Activated T-helper 1 cell treated with anti-CD3 and anti-CD28 coated beads, Interleukin-2, amount 50 U/mL, for 16 hours (primary cell): ENCODE data around the gene CSNK1G1.
"Not testable (repeated sequence)": the region's sequence is repeated elsewhere in the genome, so short reads cannot be mapped to it uniquely, and the experiment has no call there.

Source experiments
- DNase-seq, 2 donors: peaks; one replicate each; pipeline ENCODE4 v3.0.0-alpha.2; 2020; ENCODE audit warnings: low read depth in 1 of 2, low spot score in 1 of 2

CSNK1G1 gene

GRCh38 chr15:64355944-64356709 is at the start of gene CSNK1G1:
TSS of gene CSNK1G1 (minus strand) at chr15:64356173. CDS start at chr15:64300499, 55,674 bp downstream.
- DNase-seq, result peak; percentile 78 to 90

- DNase-seq, result no peak
Measured at GRCh38 chr15:64400583-64400982, 44.6 kb upstream of the CSNK1G1 start.

GRCh38 chr15:64398575-64398974 is 42.6 kb upstream of the CSNK1G1 start:
- DNase-seq, result no peak

GRCh38 chr15:64396789-64397188 is 40.8 kb upstream of the CSNK1G1 start:
- DNase-seq, result no peak

- DNase-seq, result not testable (repeated sequence)
Measured at GRCh38 chr15:64392471-64392870, 36.5 kb upstream of the CSNK1G1 start.

DNA sequence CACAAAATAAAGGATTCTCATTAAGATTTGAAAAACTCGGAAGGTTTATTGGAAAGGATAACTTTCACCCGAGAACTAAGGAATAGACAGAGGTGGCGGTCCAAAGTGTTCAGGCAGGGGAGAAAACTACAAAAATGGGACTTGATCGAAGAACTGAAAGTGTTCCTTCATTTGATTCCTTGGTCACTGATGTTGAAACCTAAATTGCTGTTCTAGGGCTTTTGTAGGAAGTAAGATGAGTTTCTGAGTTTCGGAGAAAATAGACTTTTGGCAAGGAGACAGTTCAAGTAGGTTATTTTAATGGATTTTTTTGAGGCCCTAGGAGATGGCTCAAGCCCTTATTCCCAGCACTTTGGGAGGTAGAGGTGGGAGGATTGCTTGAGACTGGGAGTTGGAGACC is 33.1 kb upstream of the CSNK1G1 start:
- no peak for DNase-seq

GRCh38 chr15:64387562-64388168 is 31.7 kb upstream of the CSNK1G1 start, which contains the start of gene TRIP4:
TSS of gene TRIP4 (plus strand) at chr15:64387836. CDS start at chr15:64387864, 28 bp downstream.
- peak; percentile 93 to 94 for DNase-seq

- DNase-seq, result no peak
Measured at GRCh38 chr15:64386291-64386690, 30.3 kb upstream of the CSNK1G1 start.

DNA sequence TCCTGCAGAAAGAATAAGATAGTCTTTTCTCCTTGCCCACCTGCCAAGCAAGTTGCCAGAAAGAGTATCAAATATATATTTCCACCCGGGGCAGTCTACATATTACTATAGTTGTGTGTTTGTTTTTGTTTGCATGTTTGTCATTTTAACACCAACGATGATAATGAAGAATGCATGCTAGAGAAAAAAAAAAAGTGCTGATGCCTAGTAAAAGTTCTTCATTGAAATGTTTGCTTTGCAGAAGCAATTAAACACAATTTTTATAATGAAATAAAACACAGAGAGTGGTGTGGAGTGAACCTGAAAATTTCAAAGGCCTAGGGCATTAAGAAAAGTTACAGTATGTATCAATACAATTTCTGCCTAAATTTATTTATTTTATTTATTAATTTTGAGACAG is 27.8 kb upstream of the CSNK1G1 start:
- DNase-seq, result no peak

DNA sequence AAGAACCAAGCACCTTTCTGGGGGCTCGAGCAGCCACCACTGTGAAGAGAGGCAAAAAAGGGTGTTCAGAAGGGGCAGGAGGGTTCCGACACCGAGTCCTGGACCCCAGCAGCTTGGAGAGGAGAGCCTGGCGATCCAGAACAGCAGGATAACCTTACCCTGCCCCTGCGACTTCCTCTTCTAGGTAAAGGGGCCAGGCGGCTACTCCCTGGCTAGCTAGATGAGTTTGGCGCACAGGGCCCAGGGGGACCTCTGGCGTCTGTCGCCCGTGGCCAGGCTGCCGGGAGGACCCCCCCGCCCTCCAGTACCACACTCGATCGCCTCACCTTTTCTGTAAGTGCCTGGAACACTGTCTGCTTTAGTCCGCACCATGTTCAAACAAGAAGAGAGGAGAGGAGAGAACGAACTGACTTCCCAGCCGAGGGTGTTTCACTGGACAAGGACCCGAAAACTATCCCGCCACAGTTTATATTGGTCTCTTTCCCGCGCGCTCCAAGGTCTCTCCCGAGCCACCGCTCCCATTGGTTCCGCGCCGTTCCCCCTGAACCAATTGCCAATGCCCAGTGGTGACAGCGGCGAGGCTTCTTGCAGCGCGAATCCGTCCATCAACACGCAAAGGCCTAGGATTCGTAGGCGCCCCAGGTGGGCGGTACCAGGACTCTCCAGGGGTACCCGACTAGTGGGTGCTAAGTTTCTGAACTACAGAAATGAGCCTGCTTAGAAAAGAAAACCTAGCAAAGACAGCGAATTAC is 25.2 kb upstream of the CSNK1G1 start, which contains the start of gene PCLAF:
TSS of gene PCLAF (minus strand) at position 442 of the 752 bp plus-strand sequence. CDS start at position 372, 70 bp downstream.
- DNase-seq, result peak; percentile 74 to 82

- not testable (repeated sequence) for DNase-seq
Measured at GRCh38 chr15:64380130-64380870, 24.3 kb upstream of the CSNK1G1 start.

- DNase-seq, result no peak
Measured at GRCh38 chr15:64379216-64379960, 23.4 kb upstream of the CSNK1G1 start.

- no peak for DNase-seq
Measured at GRCh38 chr15:64373360-64373759, 17.4 kb upstream of the CSNK1G1 start.

GRCh38 chr15:64371383-64371782 is 15.4 kb upstream of the CSNK1G1 start:
- DNase-seq, result not testable (repeated sequence)

GRCh38 chr15:64369078-64369607 is 13.2 kb upstream of the CSNK1G1 start:
- no peak for DNase-seq

DNA sequence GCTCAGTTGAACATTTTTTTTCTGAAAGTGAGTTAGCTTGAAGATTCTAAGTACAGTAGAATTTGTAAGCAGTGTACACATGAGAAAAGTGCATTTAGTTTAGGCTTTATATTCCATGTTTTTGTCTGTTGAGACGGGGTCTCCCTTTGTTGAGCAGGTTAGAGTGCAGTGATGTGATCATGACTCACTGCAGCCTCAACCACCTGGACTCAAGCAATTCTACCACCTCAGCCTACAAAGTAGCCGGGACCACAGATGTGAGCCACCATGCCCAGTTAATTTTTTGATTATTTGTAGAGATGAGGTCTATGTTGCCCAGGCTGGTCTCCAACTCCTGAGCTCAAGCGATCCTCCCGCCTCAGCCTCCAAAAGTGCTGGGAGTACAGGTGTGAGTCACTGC is 5.3 kb upstream of the CSNK1G1 start:
- DNase-seq, result no peak

GRCh38 chr15:64356710-64357040 is 702 bp upstream of the CSNK1G1 start:
- no peak for DNase-seq

GRCh38 chr15:64355348-64355943 is 527 bp downstream of the CSNK1G1 start:
- DNase-seq, result no peak

DNA sequence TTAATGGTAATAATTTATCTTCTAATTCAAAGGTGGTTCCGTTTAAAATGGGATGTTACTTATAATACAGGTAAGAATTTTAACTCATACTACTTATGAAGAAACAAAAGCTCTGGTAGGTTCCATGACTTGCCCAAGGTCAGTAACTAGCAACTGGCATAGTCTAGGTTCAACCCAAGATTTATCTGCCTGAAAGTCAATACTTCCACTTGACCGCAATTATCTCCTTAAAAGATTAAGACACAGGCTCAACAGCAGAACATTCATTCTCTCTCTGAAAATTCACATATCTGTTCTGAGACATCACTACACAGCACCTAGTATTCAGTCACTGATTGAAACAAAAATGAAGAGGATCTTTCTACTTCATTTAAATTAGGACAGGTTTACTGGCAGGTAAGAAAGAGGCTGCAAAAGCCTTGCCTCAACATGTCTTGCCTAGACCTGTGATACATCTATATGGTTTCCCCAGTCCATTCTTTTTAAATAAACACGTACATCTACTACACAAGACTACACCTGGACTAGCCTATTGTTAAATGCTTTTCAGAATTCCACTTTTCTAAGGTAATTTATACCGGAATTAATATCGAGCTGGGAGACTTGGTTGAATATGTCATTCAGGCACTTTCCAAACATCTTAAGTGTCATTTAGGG is 1.2 kb downstream of the CSNK1G1 start:
- no peak for DNase-seq
